ENCODE data around the gene HOXD11. TPM values are rescaled to one million over a fixed set of nuclear protein-coding genes. Genes with fewer than 3 reads are reported as not detected.

The HOXD11 gene
- total RNA-seq, 1 experiment from 2014 or later, result 107 TPM

- BruUV-seq (replicated peaks), result no TSS peak
- DNase-seq (ENCODE audit: low spot score), result no peak
- Histone ChIP-seq H3K9me3 (ENCODE audit: low read depth, low read length, poor library complexity, severe bottlenecking) (no peaks in the 10 kb centered on the region), H3K4me1 (ENCODE audit: insufficient read depth, low read length, poor library complexity, severe bottlenecking) (peaks cover 14% of the 10 kb centered on the region), H3K4me3 (ENCODE audit: low read depth, low read length, poor library complexity, severe bottlenecking) (no peak overlapping the region), H3K27me3 (replicated peaks; ENCODE audit: insufficient read depth, low read depth, low read length, poor library complexity) (peaks cover 18% of the 10 kb centered on the region), H3K36me3 (ENCODE audit: insufficient read depth, low read length, poor library complexity, severe bottlenecking) (no peaks in the 10 kb centered on the region), H3K27ac (ENCODE audit: low read depth, low read length, poor library complexity, severe bottlenecking) (no peak overlapping the region)
- ChIA-PET CTCF (interaction anchor here (0.6 to 1.2 kb wide), 3 partner anchors 8 to 838 kb away, joined by 3 read pairs; no protein-coding TSS in a partner anchor), POLR2A (ENCODE audit: low non-redundant PET) (interaction anchor here (0.7 kb wide), 1 partner anchor 726 kb away, joined by 3 read pairs; no protein-coding TSS in a partner anchor)
- TF ChIP-seq CTCF (conservative IDR thresholded peaks at IDR 0.05; ENCODE audit: low read depth, low read length) (no peak), EZH2 (IDR thresholded peaks at IDR 0.05; ENCODE audit: borderline replicate concordance, low read depth, low read length, poor library complexity, severe bottlenecking) (no peak)
- intact Hi-C loops (cut with micrococcal nuclease; ENCODE audit: unreplicated experiment), result loop anchor here (5.0 kb wide), 3 partner anchors 777 to 887 kb away; no protein-coding TSS in a partner anchor
Measured at GRCh38 chr2:176088937-176089842, 17.9 kb upstream of the HOXD11 start.

GRCh38 chr2:176089843-176090395 is 17.2 kb upstream of the HOXD11 start:
- ChIA-PET POLR2A (ENCODE audit: low non-redundant PET) (no interaction called here), CTCF (no interaction called here)
- BruUV-seq (replicated peaks), result no TSS peak
- Histone ChIP-seq H3K9me3 (ENCODE audit: low read depth, low read length, poor library complexity, severe bottlenecking) (no peaks in the 10 kb centered on the region), H3K4me3 (ENCODE audit: low read depth, low read length, poor library complexity, severe bottlenecking) (no peak overlapping the region), H3K27ac (ENCODE audit: low read depth, low read length, poor library complexity, severe bottlenecking) (no peak overlapping the region), H3K4me1 (ENCODE audit: insufficient read depth, low read length, poor library complexity, severe bottlenecking) (peaks cover 14% of the 10 kb centered on the region), H3K27me3 (replicated peaks; ENCODE audit: insufficient read depth, low read depth, low read length, poor library complexity) (peaks cover 11% of the 10 kb centered on the region), H3K36me3 (ENCODE audit: insufficient read depth, low read length, poor library complexity, severe bottlenecking) (peaks cover 5% of the 10 kb centered on the region)
- intact Hi-C loops (cut with micrococcal nuclease; ENCODE audit: unreplicated experiment), result loop anchor here (5.0 to 10.0 kb wide), 4 partner anchors 778 to 1085 kb away; partner anchors contain the start of gene CHN1
- no peak for TF ChIP-seq CTCF (conservative IDR thresholded peaks at IDR 0.05; ENCODE audit: low read depth, low read length)
- TF ChIP-seq EZH2 (IDR thresholded peaks at IDR 0.05; ENCODE audit: borderline replicate concordance, low read depth, low read length, poor library complexity, severe bottlenecking), result no peak
- DNase-seq (ENCODE audit: low spot score), result no peak

GRCh38 chr2:176090862-176091261 is 16.2 kb upstream of the HOXD11 start:
- peaks cover 1% of the 10 kb centered on the region for H3K27me3 ChIP-seq (replicated peaks; ENCODE audit: insufficient read depth, low read depth, low read length, poor library complexity)
- CTCF ChIA-PET, result no interaction called here
- H3K4me3 ChIP-seq (ENCODE audit: low read depth, low read length, poor library complexity, severe bottlenecking), result no peak overlapping the region
- no TSS peak for BruUV-seq (replicated peaks)
- TF ChIP-seq EZH2 (IDR thresholded peaks at IDR 0.05; ENCODE audit: borderline replicate concordance, low read depth, low read length, poor library complexity, severe bottlenecking), result no peak
- TF ChIP-seq CTCF (conservative IDR thresholded peaks at IDR 0.05; ENCODE audit: low read depth, low read length), result no peak
- POLR2A ChIA-PET (ENCODE audit: low non-redundant PET), result no interaction called here
- no peaks in the 10 kb centered on the region for H3K9me3 ChIP-seq (ENCODE audit: low read depth, low read length, poor library complexity, severe bottlenecking)
- intact Hi-C loops (cut with micrococcal nuclease; ENCODE audit: unreplicated experiment), result loop anchor here (10.0 kb wide), 1 partner anchor 1086 kb away; the partner anchor contains the start of gene CHN1
- peaks cover 16% of the 10 kb centered on the region for H3K4me1 ChIP-seq (ENCODE audit: insufficient read depth, low read length, poor library complexity, severe bottlenecking)
- DNase-seq (ENCODE audit: low spot score), result no peak
- no peak overlapping the region for H3K27ac ChIP-seq (ENCODE audit: low read depth, low read length, poor library complexity, severe bottlenecking)
- H3K36me3 ChIP-seq (ENCODE audit: insufficient read depth, low read length, poor library complexity, severe bottlenecking), result peaks cover 7% of the 10 kb centered on the region
